IPS-15b (cell line): ENCODE measurements around the gene CCDC178.

ENCODE experiments used
- H3K27me3 ChIP-seq: one replicate; pipeline ENCODE4 v1.6.1; 2013; ENCODE audit warnings: low read length; ENCODE audit not compliant: control insufficient read depth, insufficient read depth
- H3K36me3 ChIP-seq: one replicate; pipeline ENCODE4 v1.6.1; 2013; ENCODE audit warnings: low read length; ENCODE audit not compliant: control insufficient read depth, insufficient read depth
- H3K4me1 ChIP-seq: one replicate; pipeline ENCODE4 v1.6.1; 2013; ENCODE audit warnings: mild to moderate bottlenecking, low read length; ENCODE audit not compliant: control insufficient read depth, insufficient read depth
- H3K4me3 ChIP-seq: one replicate; pipeline ENCODE4 v1.5.1; 2013; ENCODE audit warnings: low read depth, low read length
- H3K9ac ChIP-seq: one replicate; pipeline ENCODE4 v1.6.1; 2013; ENCODE audit warnings: low read depth, mild to moderate bottlenecking, low read length
- H3K9me3 ChIP-seq: one replicate; pipeline ENCODE4 v1.6.1; 2013; ENCODE audit warnings: mild to moderate bottlenecking, low read length; ENCODE audit not compliant: control insufficient read depth, insufficient read depth

Gene CCDC178

GRCh38 chr18:32889615-32890593 is 550.6 kb downstream of the CCDC178 start:
- Histone ChIP-seq H3K9ac (no peak overlapping the region), H3K9me3 (no peaks in the 10 kb centered on the region), H3K27me3 (no peaks in the 10 kb centered on the region), H3K4me1 (peaks cover 7% of the 10 kb centered on the region), H3K36me3 (no peaks in the 10 kb centered on the region), H3K4me3 (no peak overlapping the region)

GRCh38 chr18:32888306-32888705 is 552.2 kb downstream of the CCDC178 start:
- H3K9me3 ChIP-seq: no peaks in the 10 kb centered on the region
- no peak overlapping the region for H3K9ac ChIP-seq
- H3K4me1 ChIP-seq: peaks cover 7% of the 10 kb centered on the region
- no peak overlapping the region for H3K4me3 ChIP-seq
- H3K27me3 ChIP-seq: no peaks in the 10 kb centered on the region
- no peaks in the 10 kb centered on the region for H3K36me3 ChIP-seq
